HG03196 (cell line): ENCODE data around the gene AKAP12.
"Not testable (repeated sequence)": the region's sequence is repeated elsewhere in the genome, so short reads cannot be mapped to it uniquely, and the experiment has no call there.

Experiments used
- ATAC-seq: cut with Tn5 transposase; IDR thresholded peaks from one replicate; pipeline ENCODE4 v1.9.1; 2021; ENCODE audit not compliant: unreplicated experiment

Gene AKAP12

DNA sequence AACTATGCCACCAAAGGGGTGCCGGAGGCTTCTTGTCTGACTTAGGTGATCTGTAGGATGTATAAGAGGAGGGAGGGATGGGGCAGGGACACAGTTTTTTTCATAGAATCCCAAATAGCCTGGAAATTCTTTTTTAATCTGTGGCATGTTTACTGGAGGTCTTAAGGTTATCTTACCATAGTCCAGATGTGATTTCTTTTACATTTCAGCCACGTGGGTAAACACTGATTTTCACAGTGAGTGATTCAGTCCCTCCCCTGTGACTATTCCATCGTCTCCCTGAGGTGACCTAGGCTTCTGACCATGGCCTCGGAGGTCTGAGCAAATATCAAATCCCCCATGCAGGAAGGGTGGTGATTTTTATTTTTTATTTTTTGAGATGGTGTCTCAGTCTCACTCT lies 67.7 kb downstream of the AKAP12 start:
- ATAC-seq = no peak

DNA sequence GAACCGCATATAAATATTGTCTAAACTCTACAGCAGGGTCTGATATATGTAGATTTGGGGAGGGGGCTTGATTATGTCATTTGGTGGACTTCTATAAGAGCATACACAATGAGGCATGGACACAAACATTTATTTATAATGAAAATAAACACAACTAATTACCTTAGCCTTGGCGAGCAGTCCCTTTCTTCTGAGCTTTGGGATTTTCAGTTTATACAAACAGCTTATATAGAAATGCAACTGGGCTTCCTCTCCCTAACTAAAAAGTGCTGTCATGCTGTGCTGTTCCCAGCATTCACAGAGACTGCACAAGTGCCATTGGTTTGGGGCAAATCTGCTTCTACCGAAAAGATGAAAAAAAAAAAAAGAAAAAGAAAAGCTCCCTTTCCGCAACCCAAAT lies 69.9 kb downstream of the AKAP12 start:
- no peak for ATAC-seq

DNA sequence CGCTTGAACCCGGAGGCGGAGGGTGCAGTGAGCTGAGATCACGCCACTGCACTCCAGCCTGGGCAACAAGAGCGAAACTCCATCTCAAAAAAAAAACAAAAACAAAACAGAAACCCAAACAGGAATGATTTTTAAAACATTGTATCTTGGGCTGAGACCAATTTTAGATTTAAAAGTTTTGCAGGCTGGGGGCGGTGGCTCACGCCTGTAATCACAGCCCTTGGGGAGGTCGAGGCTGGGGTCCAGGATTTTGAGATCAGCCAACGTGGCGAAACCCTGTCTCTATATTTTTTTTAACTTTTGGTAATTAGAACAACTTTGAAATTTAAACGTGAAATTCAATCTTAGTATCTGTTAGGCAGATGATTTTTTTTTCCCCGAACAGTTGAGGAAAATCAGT lies 70.5 kb downstream of the AKAP12 start:
- ATAC-seq = no peak

DNA sequence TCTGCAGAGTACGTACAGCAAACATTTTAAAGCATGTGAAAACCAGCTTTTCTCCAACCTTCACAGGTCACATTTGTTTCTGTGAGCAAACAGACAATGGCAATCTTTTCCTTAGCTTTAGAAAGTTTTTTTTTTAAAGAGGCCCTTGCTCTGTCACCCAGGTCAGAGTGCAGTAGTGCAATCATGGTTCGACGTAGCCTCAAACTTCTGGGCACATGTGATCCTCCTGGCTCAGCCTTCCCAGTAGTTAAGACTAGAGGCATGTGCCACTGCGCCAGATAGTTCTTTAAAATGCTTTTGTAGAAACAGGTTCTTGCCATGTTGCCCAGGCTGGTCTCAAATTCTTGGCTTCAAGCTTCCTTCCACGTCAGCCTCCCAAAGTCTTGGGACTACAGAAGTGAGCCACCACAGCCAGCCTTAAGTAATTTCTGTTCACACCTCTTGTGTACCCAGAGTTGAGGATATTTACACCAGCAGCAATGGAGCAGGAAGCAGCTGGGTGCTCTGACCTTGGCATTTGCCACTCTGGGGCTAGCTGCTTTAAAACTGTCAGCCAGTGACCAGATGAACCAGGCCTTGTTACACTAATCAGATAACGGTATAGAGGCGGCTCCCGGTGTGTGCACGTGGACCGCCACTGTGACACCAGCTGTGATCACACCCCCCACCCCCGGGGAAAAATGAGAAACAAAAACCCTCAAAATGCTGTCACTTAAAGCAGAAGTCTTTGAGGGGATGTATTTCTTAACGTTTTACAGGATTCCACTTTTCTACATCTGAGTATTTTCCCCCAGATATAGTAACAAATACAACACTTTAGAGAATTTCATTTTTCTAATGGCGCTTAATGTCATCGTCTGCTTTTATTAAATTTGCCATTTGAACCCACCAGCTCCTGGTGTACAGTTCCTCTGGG lies 71.3 kb downstream of the AKAP12 start:
- ATAC-seq = no peak

DNA sequence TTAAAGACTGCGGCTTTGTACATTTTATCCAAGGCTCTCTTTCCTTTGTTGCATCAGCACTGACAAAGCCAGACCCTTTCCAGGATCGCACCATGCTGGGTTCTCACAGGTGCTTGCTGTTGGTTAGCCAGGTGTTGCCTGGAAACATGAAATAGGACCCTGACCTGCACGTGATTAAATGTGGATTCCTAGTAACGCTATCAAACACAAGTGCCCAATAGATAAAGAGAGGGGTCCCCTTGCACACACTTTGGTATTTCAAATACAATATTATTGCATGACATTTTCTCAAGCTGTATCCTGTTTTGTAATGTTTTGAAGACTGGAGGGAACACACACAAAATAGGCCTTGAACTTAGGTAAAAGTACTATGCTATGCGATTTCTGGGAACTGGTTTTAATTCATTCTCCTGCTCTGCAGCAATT lies 73.3 kb downstream of the AKAP12 start:
- ATAC-seq = no peak

DNA sequence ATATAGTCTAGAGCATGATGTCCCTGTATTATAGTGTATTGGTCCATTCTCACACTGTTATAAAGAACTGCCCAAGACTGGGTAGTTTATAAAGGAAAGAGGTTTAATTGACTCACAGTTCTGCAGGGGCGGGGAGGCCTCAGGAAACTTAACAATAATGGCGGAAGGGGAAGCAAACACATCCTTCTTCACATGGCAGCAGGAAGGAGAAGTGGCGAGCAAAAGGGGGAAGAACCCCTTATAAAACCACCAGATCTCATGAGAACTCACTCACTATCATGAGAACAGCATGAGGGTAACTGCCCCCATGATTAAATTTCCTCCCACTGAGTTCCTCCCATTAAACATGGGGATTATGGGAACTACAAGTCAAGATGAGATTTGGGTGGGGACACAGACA lies 75.9 kb downstream of the AKAP12 start:
- not testable (repeated sequence) for ATAC-seq

DNA sequence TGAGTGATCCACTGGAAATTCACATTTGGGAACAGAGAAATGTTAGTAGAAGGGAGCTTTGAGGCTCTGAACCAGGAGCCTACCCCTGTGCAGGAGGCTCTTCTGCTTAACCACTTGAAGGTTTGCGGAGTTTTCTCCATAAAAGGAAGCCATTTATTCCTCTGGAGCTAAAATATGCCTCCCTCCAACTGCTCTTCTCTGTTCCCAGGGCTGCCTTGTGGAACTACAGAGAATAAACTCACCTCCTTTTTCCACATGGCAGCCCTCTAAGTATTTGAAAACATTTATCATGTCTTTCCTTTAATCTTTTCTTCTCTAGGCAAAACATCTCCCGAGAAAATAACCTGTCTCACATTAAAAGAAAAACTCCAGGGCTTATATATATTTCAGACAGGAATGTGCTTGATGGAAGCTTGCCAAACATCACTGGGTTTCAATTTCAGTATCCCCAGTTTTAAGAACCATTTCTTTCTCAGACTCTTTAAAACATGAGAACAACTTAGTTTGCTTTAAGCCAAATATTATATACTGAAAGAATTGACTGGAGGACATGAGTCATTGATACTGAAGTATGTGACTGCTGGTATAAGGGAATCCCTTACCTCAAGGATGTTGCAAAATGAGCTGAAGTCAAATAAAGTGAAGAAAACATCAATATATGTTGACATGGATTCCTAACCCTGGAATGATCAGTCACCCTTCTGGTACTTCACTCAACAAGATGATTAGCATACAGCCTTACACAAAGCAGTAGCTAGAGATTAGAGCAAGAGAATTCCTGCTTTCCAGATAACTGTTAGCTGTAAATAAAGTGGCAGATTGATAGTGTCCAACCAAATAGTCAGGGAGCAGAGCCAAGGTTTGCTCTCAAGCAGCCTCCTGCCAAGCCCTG lies 77.6 kb downstream of the AKAP12 start:
- ATAC-seq = no peak

DNA sequence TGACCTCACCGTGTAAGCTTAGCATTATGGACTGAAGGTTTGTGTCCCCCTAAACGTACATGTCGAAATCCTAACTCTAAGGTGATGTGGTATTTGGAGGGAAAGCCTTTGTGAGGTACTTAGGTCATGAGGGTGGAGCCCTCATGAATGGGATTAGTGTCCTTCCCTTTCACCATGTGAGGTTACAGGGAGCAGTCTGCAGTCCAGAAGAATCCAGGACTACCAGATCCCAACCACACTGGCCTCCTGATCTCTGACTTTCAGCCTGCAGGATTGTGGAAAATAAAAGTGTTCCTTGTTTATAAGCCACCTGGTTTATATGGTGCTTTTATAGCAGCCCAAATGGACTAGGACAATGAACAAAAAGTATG lies 78.2 kb downstream of the AKAP12 start:
- ATAC-seq = no peak

DNA sequence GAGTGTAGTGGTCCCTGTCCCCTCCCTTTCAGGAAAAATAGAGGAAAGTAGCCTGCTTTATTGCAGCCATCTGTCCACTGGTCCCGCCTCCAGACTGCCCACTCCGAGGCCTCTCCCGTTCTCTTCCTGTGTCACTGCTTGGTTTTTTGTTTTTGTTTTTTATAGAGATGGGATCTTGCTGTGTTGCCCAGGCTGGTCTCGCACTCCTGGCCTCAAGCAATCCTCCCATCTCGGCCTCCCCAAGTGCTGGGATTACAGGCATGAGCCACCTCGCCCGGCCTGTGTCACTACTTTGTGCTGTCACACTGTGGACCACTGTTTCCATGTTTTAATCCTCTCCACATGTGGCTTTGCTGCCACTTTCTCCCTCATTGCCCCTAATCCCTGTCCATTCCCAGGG lies 80.4 kb downstream of the AKAP12 start:
- ATAC-seq = no peak

DNA sequence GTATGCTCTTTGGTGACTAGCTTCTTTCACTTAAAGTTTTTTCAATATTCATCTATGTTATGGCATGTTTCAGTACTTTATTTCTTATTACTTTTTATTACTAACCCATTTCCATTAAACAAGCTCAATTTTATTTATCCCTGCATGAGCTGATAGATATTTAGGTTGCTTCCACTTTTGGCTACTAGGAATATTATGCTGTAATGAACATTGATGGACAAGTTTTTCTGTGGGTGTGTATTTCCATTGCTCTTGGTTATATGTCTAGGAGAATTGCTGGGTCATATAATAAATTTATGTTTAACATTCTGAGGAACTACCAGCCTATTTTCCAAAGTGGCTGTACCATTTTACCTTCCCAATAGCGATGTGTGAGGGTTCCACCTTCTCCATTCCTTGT lies 81.7 kb downstream of the AKAP12 start:
- ATAC-seq = no peak

DNA sequence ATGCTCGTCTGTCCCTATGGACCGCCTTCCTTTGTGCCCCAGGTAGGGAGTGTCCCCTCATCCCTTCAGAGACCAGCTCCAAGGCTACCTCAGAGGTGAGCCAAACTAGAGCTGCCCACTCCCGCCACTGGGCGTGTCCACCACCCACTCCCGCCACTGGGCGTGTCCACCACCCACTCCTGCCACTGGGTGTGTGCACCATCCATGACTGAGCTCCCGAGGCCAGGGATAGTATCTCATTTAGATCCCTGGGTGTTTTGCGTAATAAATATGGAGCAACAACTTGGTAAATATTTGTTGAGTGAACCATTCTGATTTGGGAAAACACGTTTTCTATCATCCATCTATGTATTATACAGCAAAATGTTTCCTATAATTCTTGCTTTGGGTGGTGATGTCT lies 82.8 kb downstream of the AKAP12 start:
- no peak for ATAC-seq

DNA sequence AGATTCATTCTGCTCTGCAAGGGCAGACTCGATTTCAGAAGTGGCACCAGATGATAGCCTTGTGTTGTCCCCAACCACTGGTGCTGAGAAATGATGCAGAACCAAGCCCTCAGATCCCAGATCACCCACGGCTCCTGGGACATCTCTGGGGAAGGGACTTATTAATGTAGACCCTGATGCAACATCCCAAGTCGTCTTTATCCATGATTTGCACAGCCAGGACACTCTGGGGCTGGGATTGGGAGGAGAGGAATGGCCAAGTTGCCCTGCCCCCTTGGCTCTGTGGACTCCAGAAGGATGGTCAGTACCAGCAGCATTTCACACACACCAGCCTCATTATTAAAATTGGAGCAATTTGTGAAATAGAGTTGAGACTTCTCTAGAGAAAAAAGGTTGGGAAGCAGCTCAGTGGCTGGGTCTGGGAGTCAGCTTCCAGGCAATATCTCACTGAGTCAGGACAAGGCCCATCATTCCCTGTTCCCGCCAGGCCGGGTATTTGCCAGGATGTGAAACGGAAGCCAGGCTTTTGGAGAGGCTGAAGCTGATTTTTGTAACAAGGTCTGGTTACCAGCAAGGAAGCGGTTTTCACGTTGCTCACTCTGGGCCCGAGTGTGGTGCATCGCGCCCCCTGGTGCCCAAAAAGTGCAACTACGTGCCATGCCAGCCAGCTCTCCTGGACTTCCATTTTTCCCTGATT lies 84.2 kb downstream of the AKAP12 start:
- ATAC-seq = no peak

DNA sequence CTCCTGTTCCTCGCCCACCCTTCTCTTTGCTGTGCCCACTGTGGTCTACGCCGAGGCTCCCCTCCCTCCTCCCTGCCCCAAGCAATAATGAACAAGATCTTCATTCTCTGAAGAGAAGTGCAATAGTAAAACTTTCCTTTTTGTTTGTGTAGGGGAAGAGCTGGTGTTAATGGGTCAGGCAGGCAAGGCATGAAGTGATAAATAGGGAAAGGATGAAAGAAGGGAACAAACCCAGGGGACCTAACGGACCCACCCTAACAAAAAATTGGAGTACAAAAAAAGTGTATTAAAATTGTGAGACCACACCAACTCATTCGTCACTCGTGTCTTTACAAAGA lies 84.7 kb downstream of the AKAP12 start:
- ATAC-seq = no peak

DNA sequence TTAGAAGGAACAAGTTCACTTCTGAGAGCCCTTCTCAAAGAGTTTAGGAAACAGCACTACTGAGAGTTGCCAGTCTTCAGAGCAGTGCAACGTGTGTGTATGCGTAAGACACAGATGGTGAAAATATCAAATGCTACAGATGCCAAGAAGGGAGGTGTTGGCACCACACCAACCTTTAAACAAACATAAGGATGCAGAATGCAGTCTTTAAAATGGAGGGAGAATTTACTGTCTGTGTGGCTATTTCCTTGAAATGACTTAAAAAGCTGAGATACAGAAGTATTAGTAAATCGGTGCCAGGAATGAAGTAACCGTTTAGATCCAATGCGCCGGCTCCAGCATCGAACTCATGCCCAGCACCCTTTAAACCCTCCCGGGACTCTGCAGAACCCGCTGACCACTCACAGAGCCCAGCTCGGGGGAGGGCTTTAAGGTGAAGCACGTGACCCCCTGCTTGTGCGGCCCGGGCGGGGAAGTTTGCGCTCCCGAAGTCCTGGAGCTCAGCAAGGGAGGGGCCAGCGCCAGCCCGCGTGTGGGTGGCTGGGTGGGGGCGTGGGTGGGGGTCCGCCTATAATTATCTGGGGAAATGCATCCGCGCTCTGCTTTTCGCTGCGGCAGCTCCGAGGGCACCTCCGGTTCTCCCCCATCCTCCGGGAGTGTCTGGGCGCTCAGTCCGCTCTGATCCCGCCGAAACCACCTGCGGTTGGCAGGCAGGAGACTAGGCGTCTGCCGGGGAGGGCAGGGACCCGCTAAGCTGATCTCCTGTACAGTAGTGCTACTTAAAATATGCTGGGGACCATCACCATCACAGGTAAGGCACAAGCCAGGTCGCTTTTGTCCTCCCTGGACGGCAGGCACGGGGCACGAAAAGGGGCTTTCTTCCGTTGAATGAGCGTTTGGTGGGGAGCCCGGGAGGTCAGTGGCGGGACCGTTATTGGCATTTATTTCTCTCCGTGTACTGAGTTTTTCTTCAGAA lies 85.6 kb downstream of the AKAP12 start:
- no peak for ATAC-seq

DNA sequence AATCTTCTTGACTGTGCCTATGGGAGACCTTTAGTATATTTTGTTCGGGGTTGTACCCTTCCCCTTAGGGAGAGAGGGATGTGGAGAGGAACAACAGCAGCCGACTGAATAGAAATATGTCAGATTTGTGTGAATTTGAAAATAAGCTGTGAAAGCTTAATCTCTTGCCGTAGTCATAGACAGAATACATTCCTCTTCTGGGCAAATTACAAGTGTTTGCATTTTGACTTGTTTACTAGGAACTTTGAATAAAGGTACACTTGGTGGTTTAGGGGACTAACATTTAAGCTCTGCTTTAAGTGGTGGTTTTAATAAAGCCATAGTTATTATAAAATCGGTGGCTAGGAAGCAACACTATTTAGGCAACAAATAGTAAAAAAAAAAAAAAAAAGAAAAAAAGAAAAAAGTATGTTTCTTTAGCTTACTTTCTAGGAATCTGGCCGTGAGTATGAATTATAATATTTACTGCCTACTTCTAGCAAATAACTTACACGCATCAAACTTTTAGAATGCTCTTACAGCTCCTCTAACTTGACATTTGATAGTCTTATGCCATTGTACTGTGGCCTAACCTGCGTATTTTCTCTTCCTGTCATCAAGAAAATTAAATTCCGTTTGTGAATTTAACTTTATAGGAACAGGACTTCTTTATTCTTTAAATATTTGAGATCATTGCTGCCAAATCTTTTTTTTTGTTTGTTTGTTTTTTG lies 86.5 kb downstream of the AKAP12 start:
- no peak for ATAC-seq

DNA sequence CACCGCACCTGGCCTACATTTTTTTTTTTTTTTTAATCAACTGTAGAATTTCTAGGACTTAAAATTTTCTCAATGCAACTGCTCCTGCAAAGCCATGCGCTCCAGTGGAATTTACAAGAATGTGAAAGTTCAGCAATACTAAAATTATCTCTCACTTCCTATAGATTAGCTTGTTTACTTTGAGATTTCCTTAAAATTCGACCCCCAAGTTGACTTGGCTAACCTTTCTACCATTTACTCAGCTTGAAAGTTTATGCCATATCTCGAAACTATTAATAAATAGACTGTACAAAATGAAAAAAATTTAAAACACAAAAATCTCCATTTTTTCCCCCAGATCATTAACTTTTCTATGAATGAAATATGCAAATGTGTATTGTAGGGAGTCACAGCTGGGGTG lies 87.3 kb downstream of the AKAP12 start:
- no peak for ATAC-seq

DNA sequence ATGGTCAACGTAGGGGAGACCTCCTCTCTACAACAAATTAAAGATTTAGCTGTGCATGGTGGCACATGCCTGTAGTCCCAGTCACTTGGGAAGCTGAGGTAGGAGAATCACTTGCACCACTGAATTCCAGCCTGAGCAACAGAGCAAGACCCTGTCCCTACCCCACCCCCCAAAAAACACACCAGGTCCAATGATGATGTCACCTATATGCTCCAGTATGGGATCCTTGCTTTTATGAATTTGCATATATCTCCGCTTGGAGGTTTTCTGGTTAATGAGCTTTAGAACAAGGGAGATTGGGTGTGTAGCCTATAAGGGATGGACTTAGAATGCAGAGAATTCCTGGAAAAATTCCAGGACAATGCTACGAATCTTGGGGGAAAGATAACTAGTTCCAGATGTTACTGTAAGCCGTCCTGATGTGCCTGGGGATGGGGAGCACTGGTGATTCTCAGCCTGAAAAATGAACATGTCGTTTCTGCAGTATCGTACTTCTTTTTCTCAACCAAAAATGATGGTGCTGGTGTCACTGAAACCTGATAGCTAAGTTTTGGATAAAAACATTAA lies 90.4 kb downstream of the AKAP12 start:
- no peak for ATAC-seq

DNA sequence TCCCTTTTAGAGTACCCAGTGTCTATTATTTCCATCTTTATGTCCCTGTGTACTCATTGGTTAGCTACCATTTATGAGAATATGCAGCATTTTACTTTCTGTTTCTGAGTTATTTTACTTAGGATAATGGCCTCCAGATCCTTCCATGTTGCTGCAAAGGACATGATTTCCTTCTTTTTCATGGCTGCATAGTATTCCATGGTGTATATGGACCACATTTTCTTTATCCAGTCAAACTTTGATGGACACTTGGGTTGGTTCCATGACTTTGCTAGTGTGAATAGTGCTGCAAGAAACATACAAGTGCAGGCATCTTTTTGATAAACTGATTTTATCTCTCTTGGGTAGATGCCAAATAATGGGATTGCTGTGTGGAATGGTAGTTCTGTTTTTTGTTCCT lies 96.2 kb downstream of the AKAP12 start:
- ATAC-seq = no peak

DNA sequence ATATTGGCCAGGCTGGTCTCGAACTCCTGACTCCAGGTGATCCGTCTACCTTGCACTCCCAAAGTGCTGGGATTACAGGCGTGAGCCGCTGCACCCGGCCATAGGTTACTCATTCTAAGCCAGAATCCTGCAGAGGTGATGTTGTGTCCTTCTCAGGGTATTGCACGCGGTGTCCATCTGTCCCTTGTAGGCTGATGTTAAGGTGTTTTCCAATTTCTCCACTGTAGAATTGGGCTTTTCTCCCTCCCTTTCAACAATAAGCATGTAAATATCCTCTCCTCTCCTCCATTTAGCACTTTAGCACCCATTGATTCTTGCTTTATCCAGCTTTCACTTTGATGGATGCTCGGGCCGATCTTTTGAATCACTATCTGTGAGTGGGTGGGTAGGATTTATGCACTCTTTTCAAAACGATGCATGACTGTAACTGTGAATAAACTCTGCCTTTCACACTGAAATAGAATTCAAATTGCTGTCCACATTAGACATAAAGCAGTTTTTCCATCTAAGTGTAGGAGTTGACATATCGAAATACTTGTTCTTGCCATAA lies 99.0 kb downstream of the AKAP12 start:
- ATAC-seq = no peak
